C4-2B (cell line): ENCODE results near the gene DCUN1D3.

Experiments used
- H3K27ac ChIP-seq: fragments of 450-650 bp; 2 replicates; pipeline ENCODE4 v1.5.1; 2017
- CTCF ChIP-seq: fragments of 450-650 bp; conservative IDR thresholded peaks from 2 replicates; pipeline ENCODE4 v1.5.1; 2017; ENCODE audit warnings: mild to moderate bottlenecking
- ZFX ChIP-seq: fragments of 450-650 bp; IDR thresholded peaks from 2 replicates; pipeline ENCODE4 v1.6.1; 2017

Gene DCUN1D3

GRCh38 chr16:20838240-20838639 is 61.9 kb downstream of the DCUN1D3 start:
- TF ChIP-seq CTCF, result no peak
- TF ChIP-seq ZFX, result no peak
- no peak overlapping the region for H3K27ac ChIP-seq

- H3K27ac ChIP-seq, result no peak overlapping the region
- TF ChIP-seq CTCF (no peak), ZFX (no peak)
Measured at GRCh38 chr16:20833086-20833485, 67.1 kb downstream of the DCUN1D3 start.

- no peak overlapping the region for H3K27ac ChIP-seq
- TF ChIP-seq CTCF (no peak), ZFX (no peak)
Measured at GRCh38 chr16:20830372-20830771, 69.8 kb downstream of the DCUN1D3 start.

- H3K27ac ChIP-seq, result no peak overlapping the region
- TF ChIP-seq CTCF, result no peak
- no peak for TF ChIP-seq ZFX
Measured at GRCh38 chr16:20829536-20829935, 70.6 kb downstream of the DCUN1D3 start.

GRCh38 chr16:20826039-20826566 is 74.1 kb downstream of the DCUN1D3 start:
- TF ChIP-seq CTCF (no peak), ZFX (no peak)
- no peak overlapping the region for H3K27ac ChIP-seq

- TF ChIP-seq ZFX (no peak), CTCF (no peak)
- H3K27ac ChIP-seq, result no peak overlapping the region
Measured at GRCh38 chr16:20822521-20823325, 77.4 kb downstream of the DCUN1D3 start.

- TF ChIP-seq ZFX, result no peak
- no peak for TF ChIP-seq CTCF
- no peak overlapping the region for H3K27ac ChIP-seq
Measured at GRCh38 chr16:20821682-20822081, 78.5 kb downstream of the DCUN1D3 start.
